IMR-90 (cell line): ENCODE data around the gene IFNA1. TPM values are rescaled to one million over a fixed set of nuclear protein-coding genes. Genes with fewer than 3 reads are reported as not detected.

Source experiments
- ATAC-seq: fragments of 200-7000 bp; cut with Tn5 transposase; 2 replicates; pipeline ENCODE4 v1.9.1; 2020; ENCODE audit warnings: low read depth, mild to moderate bottlenecking, moderate library complexity
- BruUV-seq: library from RNA; stranded (reverse); fragments of 400-500 nt; replicated peaks from 2 replicates; lab custom pipeline; 2021; lab: Mats Ljungman, UMichigan
- CTCF ChIA-PET: fragments of 300-600 bp; formaldehyde crosslinking; extraction: SDS; loops from one replicate; lab custom pipeline; 2021; ENCODE audit warnings: antibody characterized with exemption; lab: Yijun Ruan, JAX
- POLR2A ChIA-PET: fragments of 300-600 bp; sonication (Branson Sonifier 250); formaldehyde crosslinking; loops from one replicate; lab custom pipeline; 2022; ENCODE audit warnings: antibody characterized with exemption; ENCODE audit not compliant: unreplicated experiment; lab: Charles Lee
- DNase-seq: peaks from one replicate; pipeline ENCODE4 v3.0.0; 2013
- H2AFZ ChIP-seq: replicated peaks from 2 replicates; pipeline ENCODE3; 2013; ENCODE audit warnings: low read length, mild to moderate bottlenecking; ENCODE audit not compliant: poor library complexity
- H2AK5ac ChIP-seq: 2 replicates; pipeline ENCODE4 v1.6.1; 2013; ENCODE audit warnings: low read depth, low read length, inconsistent platforms
- H2AK9ac ChIP-seq: replicated peaks from 2 replicates; pipeline ENCODE3; 2013; ENCODE audit warnings: mild to moderate bottlenecking, low read depth, low read length, moderate library complexity; ENCODE audit not compliant: poor library complexity
- H2BK120ac ChIP-seq: 2 replicates; pipeline ENCODE4 v1.6.1; 2013; ENCODE audit warnings: low read depth, low read length, inconsistent platforms
- H2BK15ac ChIP-seq: 3 replicates; pipeline ENCODE4 v1.6.1; 2013; ENCODE audit warnings: low read depth, low read length, inconsistent platforms
- H2BK20ac ChIP-seq: 2 replicates; pipeline ENCODE4 v1.6.1; 2013; ENCODE audit warnings: low read depth, mild to moderate bottlenecking, inconsistent platforms, low read length, moderate library complexity
- H2BK5ac ChIP-seq: 2 replicates; pipeline ENCODE4 v1.6.1; 2013; ENCODE audit warnings: mild to moderate bottlenecking, low read depth, low read length, inconsistent platforms; ENCODE audit not compliant: poor library complexity, severe bottlenecking
- H3K14ac ChIP-seq: replicated peaks from 2 replicates; pipeline ENCODE4 v1.6.1; 2013; ENCODE audit warnings: low read depth, low read length, inconsistent platforms
- H3K18ac ChIP-seq: 2 replicates; pipeline ENCODE4 v1.6.1; 2013; ENCODE audit warnings: low read depth, low read length, control low read depth
- H3K23ac ChIP-seq: 2 replicates; pipeline ENCODE4 v1.6.1; 2013; ENCODE audit warnings: low read depth, low read length, inconsistent platforms
- H3K27ac ChIP-seq: 2 replicates; pipeline ENCODE4 v1.5.1; 2013; ENCODE audit warnings: mild to moderate bottlenecking, control low read depth, low read length; ENCODE audit not compliant: insufficient read depth
- H3K27me3 ChIP-seq: 2 replicates; pipeline ENCODE4 v1.6.1; 2013; ENCODE audit warnings: low read length; ENCODE audit not compliant: control insufficient read depth, insufficient read depth
- H3K36me3 ChIP-seq: 2 replicates; pipeline ENCODE4 v1.6.1; 2013; ENCODE audit warnings: low read length, mixed read lengths; ENCODE audit not compliant: control insufficient read depth, insufficient read depth
- H3K4ac ChIP-seq: 2 replicates; pipeline ENCODE4 v1.6.1; 2013; ENCODE audit warnings: low read depth, low read length, inconsistent platforms
- H3K4me1 ChIP-seq: 2 replicates; pipeline ENCODE4 v1.6.1; 2013; ENCODE audit warnings: low read length, mixed read lengths; ENCODE audit not compliant: control insufficient read depth, insufficient read depth
- H3K4me2 ChIP-seq: 2 replicates; pipeline ENCODE4 v1.6.1; 2013; ENCODE audit warnings: low read depth, mild to moderate bottlenecking, control low read depth, low read length, moderate library complexity
- H3K4me3 ChIP-seq: 2 replicates; pipeline ENCODE4 v1.5.1; 2013; ENCODE audit warnings: low read depth, mild to moderate bottlenecking, control low read depth, low read length, moderate library complexity; ENCODE audit not compliant: insufficient read depth
- H3K56ac ChIP-seq: 2 replicates; pipeline ENCODE4 v1.6.1; 2013; ENCODE audit warnings: low read length, inconsistent platforms; ENCODE audit not compliant: insufficient read depth; ENCODE audit errors: extremely low read depth
- H3K79me1 ChIP-seq, 2 experiments: 2 replicates each; pipeline ENCODE4 v1.6.1; 2013; ENCODE audit warnings: low read length in 2 of 2, inconsistent platforms in 1 of 2, low read depth in 1 of 2
- H3K9ac ChIP-seq: 2 replicates; pipeline ENCODE4 v1.6.1; 2013; ENCODE audit warnings: low read depth, low read length, control low read depth
- H3K9me1 ChIP-seq: 2 replicates; pipeline ENCODE4 v1.6.1; 2013; ENCODE audit warnings: low read length, inconsistent platforms; ENCODE audit not compliant: insufficient read depth
- H3K9me3 ChIP-seq: 2 replicates; pipeline ENCODE4 v1.6.1; 2013; ENCODE audit warnings: low read length; ENCODE audit not compliant: control insufficient read depth, insufficient read depth
- H4K20me1 ChIP-seq: 2 replicates; pipeline ENCODE4 v1.6.1; 2013; ENCODE audit warnings: low read length, inconsistent platforms; ENCODE audit not compliant: insufficient read depth
- H4K5ac ChIP-seq: 2 replicates; pipeline ENCODE4 v1.6.1; 2013; ENCODE audit warnings: mild to moderate bottlenecking, low read depth, low read length, control low read depth
- H4K8ac ChIP-seq, 2 experiments: 2 replicates each; pipeline ENCODE4 v1.6.1; 2013; ENCODE audit warnings: low read depth in 2 of 2, low read length in 2 of 2, control low read depth in 1 of 2, inconsistent platforms in 1 of 2
- H4K91ac ChIP-seq: 2 replicates; pipeline ENCODE4 v1.6.1; 2013; ENCODE audit warnings: low read depth, low read length, inconsistent platforms; ENCODE audit not compliant: insufficient read depth
- BHLHE40 ChIP-seq: fragments of 150-350 bp; IDR thresholded peaks from 2 replicates; pipeline ENCODE4 v1.6.1; 2016; ENCODE audit warnings: mild to moderate bottlenecking, low read depth, low read length
- CHD1 ChIP-seq: IDR thresholded peaks from 2 replicates; pipeline ENCODE4 v1.6.1; 2012; ENCODE audit warnings: low read depth, low read length, improper control_type of control experiment
- CTCF ChIP-seq: conservative IDR thresholded peaks from 2 replicates; pipeline ENCODE4 v1.5.1; 2012; ENCODE audit warnings: mild to moderate bottlenecking, low read depth, low read length, improper control_type of control experiment
- FOS ChIP-seq: fragments of 150-350 bp; IDR thresholded peaks from 2 replicates; pipeline ENCODE4 v1.6.1; 2016; ENCODE audit warnings: low read depth, low read length
- MAZ ChIP-seq: IDR thresholded peaks from 2 replicates; pipeline ENCODE4 v1.6.1; 2012; ENCODE audit warnings: low read depth, mild to moderate bottlenecking, low read length, improper control_type of control experiment, moderate library complexity, borderline replicate concordance
- MXI1 ChIP-seq: IDR thresholded peaks from 2 replicates; pipeline ENCODE4 v1.6.1; 2012; ENCODE audit warnings: low read depth, mild to moderate bottlenecking, low read length, moderate library complexity, borderline replicate concordance
- NFE2L2 ChIP-seq: fragments of 150-350 bp; IDR thresholded peaks from 2 replicates; pipeline ENCODE4 v1.6.1; 2016; ENCODE audit warnings: low read depth, mild to moderate bottlenecking, low read length
- RAD21 ChIP-seq: IDR thresholded peaks from 2 replicates; pipeline ENCODE4 v1.6.1; 2012; ENCODE audit warnings: low read length, improper control_type of control experiment
- RCOR1 ChIP-seq: IDR thresholded peaks from 2 replicates; pipeline ENCODE4 v1.6.1; 2012; ENCODE audit warnings: mild to moderate bottlenecking, low read length, improper control_type of control experiment; ENCODE audit not compliant: insufficient replicate concordance
- WGBS, 2 experiments: methylation state at CpG; one replicate each; pipeline versions ENCODE4 v1.1.5 to v1.1.7; 2013; ENCODE audit warnings: missing lambda C conversion rate in 2 of 2; ENCODE audit not compliant: insufficient read length in 1 of 2; ENCODE audit errors: extremely low coverage in 2 of 2; 5-methylcytosine and 5-hydroxymethylcytosine counted together
- dilution Hi-C: fragments of 300-500 bp; cut with HindIII; formaldehyde crosslinking; loops from one replicate; pipeline ENCODE4 v1.14.3; 2018; ENCODE audit warnings: low sequenced_read_pairs; ENCODE audit not compliant: unreplicated experiment
- in situ Hi-C: fragments of 300-500 bp; cut with MboI; formaldehyde crosslinking; loops from 3 replicates; pipeline ENCODE4 v1.14.3; 2019; ENCODE audit warnings: low sequenced_read_pairs, inconsistent platforms, mixed read lengths
- intact Hi-C: fragments of 100-400 bp; cut with micrococcal nuclease; formaldehyde crosslinking; loops from 2 replicates; pipeline ENCODE4 v1.10.0; 2022
- polyA plus RNA-seq, 3 experiments: library from polyadenylated mRNA; depleted of rRNA; stranded (reverse); fragments of >200 nt; gene quantifications; 2 replicates each; pipeline ENCODE4 v1.2.3, GENCODE V29; 2012; ENCODE audit warnings: low replicate concordance in 1 of 3
- total RNA-seq: library from RNA; depleted of rRNA; stranded (reverse); fragments of >200 nt; gene quantifications from 2 replicates; pipeline ENCODE4 v1.2.3, GENCODE V29; 2012
- TF ChIP-seq, protein P1 (sequence below): fragments of 150-350 bp; IDR thresholded peaks from 2 replicates; pipeline ENCODE4 v1.6.1; 2016; ENCODE audit warnings: low read depth, mild to moderate bottlenecking, low read length, moderate library complexity, borderline replicate concordance

IFNA1 gene
- total and polyA plus RNA-seq, 2 of the 4 experiments (the other 2 are of a cell fraction) = not detected

GRCh38 chr9:21402386-21403251, 37.6 kb upstream of the IFNA1 start (continued):
- no peak for TF ChIP-seq FOS

DNA sequence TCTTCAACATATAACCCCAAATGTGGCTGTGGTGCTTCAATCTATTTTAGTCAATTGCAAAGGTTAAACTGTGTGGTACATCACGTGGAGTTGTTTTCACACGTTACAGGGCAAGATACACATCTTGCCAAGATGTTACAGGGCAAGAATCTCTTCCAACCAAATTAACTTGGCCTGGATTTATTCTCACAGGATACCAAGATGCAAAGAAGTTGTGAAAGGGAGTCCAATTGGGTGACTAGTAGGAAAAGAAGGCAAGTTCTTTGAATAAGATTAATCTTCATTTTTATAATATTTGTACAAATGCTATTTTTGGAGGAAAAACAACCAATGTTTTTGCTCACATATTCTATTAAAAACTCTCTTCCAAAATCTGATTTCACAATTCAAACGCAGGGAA, 36.1 kb upstream of the IFNA1 start:
- H2BK20ac ChIP-seq = no peak overlapping the region
- no peak overlapping the region for H3K27ac ChIP-seq
- no peak overlapping the region for H3K4me2 ChIP-seq
- dilution Hi-C loops = no loop called here
- in situ Hi-C loops = no loop called here
- intact Hi-C loops = no loop called here
- no peak overlapping the region for H2AFZ ChIP-seq
- no peak overlapping the region for H3K23ac ChIP-seq
- no peak overlapping the region for H4K8ac ChIP-seq
- H3K9me3 ChIP-seq = no peaks in the 10 kb centered on the region
- H3K9me1 ChIP-seq = no peaks in the 10 kb centered on the region
- no peaks in the 10 kb centered on the region for H3K79me1 ChIP-seq
- ChIA-PET POLR2A (no interaction called here), CTCF (no interaction called here)
- ATAC-seq (no peak), DNase-seq (no peak)
- H2BK15ac ChIP-seq = no peak overlapping the region
- H2BK5ac ChIP-seq = no peak overlapping the region
- no peaks in the 10 kb centered on the region for H3K4me1 ChIP-seq
- H4K5ac ChIP-seq = no peak overlapping the region
- H3K36me3 ChIP-seq = no peaks in the 10 kb centered on the region
- H4K20me1 ChIP-seq = no peaks in the 10 kb centered on the region
- no peak overlapping the region for H2BK120ac ChIP-seq
- no peak overlapping the region for H3K4me3 ChIP-seq
- H3K56ac ChIP-seq = no peak overlapping the region
- no peak overlapping the region for H4K91ac ChIP-seq
- no peak overlapping the region for H3K4ac ChIP-seq
- H3K9ac ChIP-seq = no peak overlapping the region
- no TSS peak for BruUV-seq
- no peak overlapping the region for H3K14ac ChIP-seq
- no peak for TF ChIP-seq BHLHE40
- TF ChIP-seq MXI1 = no peak
- TF ChIP-seq CTCF = no peak
- no peak for TF ChIP-seq FOS
- TF ChIP-seq RAD21 = no peak
- TF ChIP-seq MAZ = no peak
- TF ChIP-seq RCOR1 = no peak
- no peak for TF ChIP-seq NFE2L2
- no peak for TF ChIP-seq CHD1
- TF ChIP-seq, protein P1, sequence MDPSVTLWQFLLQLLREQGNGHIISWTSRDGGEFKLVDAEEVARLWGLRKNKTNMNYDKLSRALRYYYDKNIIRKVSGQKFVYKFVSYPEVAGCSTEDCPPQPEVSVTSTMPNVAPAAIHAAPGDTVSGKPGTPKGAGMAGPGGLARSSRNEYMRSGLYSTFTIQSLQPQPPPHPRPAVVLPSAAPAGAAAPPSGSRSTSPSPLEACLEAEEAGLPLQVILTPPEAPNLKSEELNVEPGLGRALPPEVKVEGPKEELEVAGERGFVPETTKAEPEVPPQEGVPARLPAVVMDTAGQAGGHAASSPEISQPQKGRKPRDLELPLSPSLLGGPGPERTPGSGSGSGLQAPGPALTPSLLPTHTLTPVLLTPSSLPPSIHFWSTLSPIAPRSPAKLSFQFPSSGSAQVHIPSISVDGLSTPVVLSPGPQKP = no peak
- no peak overlapping the region for H3K18ac ChIP-seq
- H2AK9ac ChIP-seq = no peak overlapping the region
- peaks cover 40% of the 10 kb centered on the region for H3K27me3 ChIP-seq
- no peak overlapping the region for H2AK5ac ChIP-seq
- WGBS, 2 experiments = no CpG with 5 or more reads among the region's 3 CpGs
